ENCODE measurements around the gene LYST. TPM values are rescaled to one million over a fixed set of nuclear protein-coding genes. Genes with fewer than 3 reads are reported as not detected.

LYST gene
- total and polyA plus RNA-seq, 2 of the 8 experiments (the other 6 are each of a cell fraction or from before 2014, with no cell fraction given): 0.29 to 0.58 TPM

GRCh38 chr1:235864931-235865525 is 1.7 kb downstream of the LYST start (continued):
- TF ChIP-seq POU5F1 (IDR thresholded peaks at IDR 0.05; ENCODE audit: low read depth, low read length): no peak
- TF ChIP-seq USF2 (IDR thresholded peaks at IDR 0.05; ENCODE audit: low read length): no peak

All from H1 (cell line).